Gastrocnemius medialis (tissue), 4 donors: ENCODE measurements around the gene EPN3. TPM values are rescaled to one million over a fixed set of nuclear protein-coding genes. Genes with fewer than 3 reads are reported as not detected.

Experiments used
- ATAC-seq, 2 donors: fragments of 150-250 bp; one replicate each; pipeline ENCODE4 v1.9.1; 2016
- DNase-seq, 2 donors: peaks; one replicate each; pipeline ENCODE4 v3.0.0-alpha.2; 2019
- H3K27ac ChIP-seq, 4 donors: fragments of 200-600 bp; sonication (generic); 1 replicate in 1 of 4; 2 replicates in 3 of 4; pipeline ENCODE4 v1.5.1; 2016 to 2018; ENCODE audit warnings: mild to moderate bottlenecking in 2 of 4, moderate library complexity in 1 of 4
- H3K27me3 ChIP-seq, 3 donors: fragments of 200-600 bp; sonication (generic) in 2 of 3; 1 replicate in 1 of 3; 2 replicates in 2 of 3; pipeline versions ENCODE4 v1.5.1 to v1.6.0; 2016 to 2019; ENCODE audit warnings: mild to moderate bottlenecking in 1 of 3, moderate library complexity in 1 of 3
- H3K36me3 ChIP-seq, 2 donors: fragments of 200-600 bp; sonication (generic) in 1 of 2; one replicate each; pipeline ENCODE4 v1.5.1; 2017 to 2018
- H3K4me1 ChIP-seq, 2 donors: fragments of 200-600 bp; sonication (generic) in 1 of 2; one replicate each; pipeline ENCODE4 v1.5.1; 2016 to 2017; ENCODE audit warnings: mild to moderate bottlenecking in 2 of 2
- H3K4me3 ChIP-seq, 4 donors: fragments of 200-600 bp; sonication (generic) in 3 of 4; 1 replicate in 1 of 4; 2 replicates in 3 of 4; pipeline ENCODE4 v1.5.1; 2016 to 2019; ENCODE audit warnings: mild to moderate bottlenecking in 2 of 4
- H3K9me3 ChIP-seq, 3 donors: fragments of 200-600 bp; sonication (generic) in 2 of 3; 1 replicate in 1 of 3; 2 replicates in 2 of 3; pipeline ENCODE4 v1.5.1; 2016 to 2019
- POLR2A ChIP-seq, 2 donors: fragments of 450-650 bp; IDR thresholded peaks; one replicate each; pipeline ENCODE4 v1.6.1; 2017; ENCODE audit warnings: antibody characterized with exemption in 2 of 2, mild to moderate bottlenecking in 2 of 2, moderate library complexity in 2 of 2
- in situ Hi-C, 4 donors: fragments of 200-750 bp; cut with MboI; loops; one replicate each; pipeline versions ENCODE4 v1.15.0 to v1.8.0; 2017; ENCODE audit warnings: low sequenced_read_pairs in 4 of 4
- intact Hi-C: fragments of 100-400 bp; cut with DNase I; formaldehyde crosslinking; loops from one replicate; pipeline ENCODE4 v1.15.1; 2023; ENCODE audit warnings: low total_unique reads
- total RNA-seq, 4 donors: library from RNA; depleted of rRNA; stranded (reverse); fragments of >200 nt; gene quantifications; one replicate each; pipeline versions ENCODE4 v1.1.0 to v1.2.3, GENCODE V29; 2016
- TF ChIP-seq, protein P1 (sequence below), 5 experiments: fragments of 450-650 bp in 3 of 5; fragments of 200-600 bp in 2 of 5; sonication (generic) in 2 of 5; IDR thresholded peaks in 4 of 5; conservative IDR thresholded peaks in 1 of 5; 1 replicate in 4 of 5; 2 replicates in 1 of 5; pipeline ENCODE4 v1.5.1; 2016 to 2019; ENCODE audit warnings: antibody characterized with exemption in 5 of 5, mild to moderate bottlenecking in 3 of 5, moderate library complexity in 3 of 5

The EPN3 gene
- total RNA-seq, 4 donors from 2014 or later = not detected

DNA sequence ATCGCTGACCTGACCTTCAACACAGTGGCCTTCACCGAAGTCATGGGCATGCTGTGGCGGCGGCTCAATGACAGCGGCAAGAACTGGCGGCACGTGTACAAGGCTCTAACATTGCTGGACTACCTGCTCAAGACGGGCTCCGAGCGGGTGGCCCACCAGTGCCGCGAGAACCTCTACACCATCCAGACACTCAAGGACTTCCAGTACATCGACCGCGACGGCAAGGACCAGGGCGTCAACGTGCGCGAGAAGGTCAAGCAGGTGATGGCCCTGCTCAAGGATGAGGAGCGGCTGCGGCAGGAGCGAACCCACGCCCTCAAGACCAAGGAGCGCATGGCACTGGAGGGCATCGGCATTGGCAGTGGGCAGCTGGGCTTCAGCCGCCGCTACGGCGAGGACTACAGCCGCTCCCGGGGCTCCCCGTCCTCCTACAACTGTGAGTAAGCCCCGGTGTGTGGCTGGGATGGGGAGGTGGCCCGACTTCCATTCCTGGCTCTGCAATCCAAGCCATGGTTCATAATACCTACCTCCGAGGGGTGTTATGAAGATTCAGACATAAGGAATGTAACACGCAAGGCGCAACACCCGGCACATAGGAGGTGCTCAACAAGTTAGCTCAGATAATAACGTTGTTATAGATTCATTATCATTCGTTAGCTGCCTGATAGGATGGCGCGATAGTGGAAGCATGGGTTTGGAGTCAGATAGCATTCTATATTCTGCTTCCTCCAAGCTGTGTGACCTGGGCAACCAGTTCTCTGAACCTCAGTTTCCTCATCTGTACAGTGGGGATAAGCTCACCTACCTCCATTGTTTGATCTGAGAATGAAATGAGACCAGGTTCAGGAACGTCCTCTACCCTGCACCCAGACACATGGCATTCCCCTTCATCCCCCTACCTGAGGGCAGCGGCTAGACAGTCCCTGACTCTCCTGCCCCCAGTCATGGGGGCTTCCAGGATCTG, 4.4 kb downstream of the EPN3 start:
- Histone ChIP-seq H3K27me3 (peaks cover 9 to 14% (median 10%) of the 10 kb centered on the region in 3 donors), H3K36me3 (no peaks in the 10 kb centered on the region), H3K4me1 (peaks cover 8 to 27% of the 10 kb centered on the region in 2 donors), H3K27ac (no peak overlapping the region), H3K9me3 (no peaks in the 10 kb centered on the region), H3K4me3 (no peak overlapping the region)
- in situ Hi-C loops = loop anchor here in 2 of 4 donors (25.0 kb wide), 2 partner anchors 100 to 300 kb away; partner anchors contain the start of genes ABCC3 (in 1 of the 2) and WFIKKN2 (in 1 of the 2)
- TF ChIP-seq POLR2A (IDR thresholded peaks at IDR 0.05) = no peak
- TF ChIP-seq, protein P1, sequence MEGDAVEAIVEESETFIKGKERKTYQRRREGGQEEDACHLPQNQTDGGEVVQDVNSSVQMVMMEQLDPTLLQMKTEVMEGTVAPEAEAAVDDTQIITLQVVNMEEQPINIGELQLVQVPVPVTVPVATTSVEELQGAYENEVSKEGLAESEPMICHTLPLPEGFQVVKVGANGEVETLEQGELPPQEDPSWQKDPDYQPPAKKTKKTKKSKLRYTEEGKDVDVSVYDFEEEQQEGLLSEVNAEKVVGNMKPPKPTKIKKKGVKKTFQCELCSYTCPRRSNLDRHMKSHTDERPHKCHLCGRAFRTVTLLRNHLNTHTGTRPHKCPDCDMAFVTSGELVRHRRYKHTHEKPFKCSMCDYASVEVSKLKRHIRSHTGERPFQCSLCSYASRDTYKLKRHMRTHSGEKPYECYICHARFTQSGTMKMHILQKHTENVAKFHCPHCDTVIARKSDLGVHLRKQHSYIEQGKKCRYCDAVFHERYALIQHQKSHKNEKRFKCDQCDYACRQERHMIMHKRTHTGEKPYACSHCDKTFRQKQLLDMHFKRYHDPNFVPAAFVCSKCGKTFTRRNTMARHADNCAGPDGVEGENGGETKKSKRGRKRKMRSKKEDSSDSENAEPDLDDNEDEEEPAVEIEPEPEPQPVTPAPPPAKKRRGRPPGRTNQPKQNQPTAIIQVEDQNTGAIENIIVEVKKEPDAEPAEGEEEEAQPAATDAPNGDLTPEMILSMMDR (IDR thresholded peaks at IDR 0.05 in 4 of 5, conservative IDR thresholded peaks at IDR 0.05 in 1 of 5) = no peak
- intact Hi-C loops = no loop called here
- ATAC-seq = no peak
- DNase-seq = no peak

DNA sequence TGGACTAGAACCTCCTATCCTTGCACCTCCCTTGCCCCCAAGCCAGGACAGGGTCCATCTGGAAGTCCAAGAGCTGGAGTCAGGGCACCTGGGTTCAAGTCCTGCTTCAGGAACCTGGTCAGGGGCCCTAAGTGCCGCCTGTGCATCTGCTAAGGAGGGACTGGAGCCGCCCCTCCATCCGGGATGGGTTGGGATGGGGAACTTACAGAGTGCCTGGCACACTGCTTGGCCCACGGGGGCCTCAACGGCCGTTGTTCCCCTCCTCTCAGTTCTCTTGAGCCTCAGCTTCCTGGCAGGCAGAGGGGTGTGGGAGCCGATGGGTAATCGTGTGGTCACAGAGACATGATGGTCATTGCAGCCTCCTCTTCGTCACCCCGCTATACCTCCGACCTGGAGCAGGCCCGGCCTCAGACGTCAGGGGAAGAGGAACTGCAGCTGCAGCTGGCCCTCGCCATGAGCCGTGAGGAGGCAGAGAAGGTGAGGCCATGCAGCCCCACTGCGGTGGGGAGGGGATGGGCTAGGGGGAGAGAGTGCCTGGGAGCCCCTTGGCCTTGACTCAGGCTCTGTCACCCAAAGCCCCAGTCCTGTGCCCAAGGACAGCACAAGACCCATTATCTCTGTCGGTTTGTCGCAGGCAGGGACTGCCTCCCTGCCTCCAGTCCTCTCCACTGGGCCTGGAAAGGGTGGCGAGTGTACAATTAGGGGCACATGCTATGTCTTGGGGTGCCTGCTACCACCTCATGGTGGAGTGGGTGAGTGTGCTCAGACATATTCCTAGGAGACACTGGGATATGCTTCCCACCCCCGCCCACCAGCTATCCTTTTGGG, 5.4 kb downstream of the EPN3 start:
- in situ Hi-C loops = loop anchor here in 2 of 4 donors (25.0 kb wide), 2 partner anchors 99 to 299 kb away; partner anchors contain the start of genes ABCC3 (in 1 of the 2) and WFIKKN2 (in 1 of the 2)
- ATAC-seq = no peak
- no peak for DNase-seq
- intact Hi-C loops = no loop called here
- H3K4me1 ChIP-seq = peaks cover 14 to 26% of the 10 kb centered on the region in 2 donors
- TF ChIP-seq, protein P1 (IDR thresholded peaks at IDR 0.05 in 4 of 5, conservative IDR thresholded peaks at IDR 0.05 in 1 of 5) = no peak
- no peak for TF ChIP-seq POLR2A (IDR thresholded peaks at IDR 0.05)
- H3K27me3 ChIP-seq = peaks cover 0 to 5% (median under 1%) of the 10 kb centered on the region in 3 donors
- H3K27ac ChIP-seq = no peak overlapping the region
- H3K4me3 ChIP-seq = no peak overlapping the region
- no peaks in the 10 kb centered on the region for H3K36me3 ChIP-seq
- H3K9me3 ChIP-seq = no peaks in the 10 kb centered on the region

DNA sequence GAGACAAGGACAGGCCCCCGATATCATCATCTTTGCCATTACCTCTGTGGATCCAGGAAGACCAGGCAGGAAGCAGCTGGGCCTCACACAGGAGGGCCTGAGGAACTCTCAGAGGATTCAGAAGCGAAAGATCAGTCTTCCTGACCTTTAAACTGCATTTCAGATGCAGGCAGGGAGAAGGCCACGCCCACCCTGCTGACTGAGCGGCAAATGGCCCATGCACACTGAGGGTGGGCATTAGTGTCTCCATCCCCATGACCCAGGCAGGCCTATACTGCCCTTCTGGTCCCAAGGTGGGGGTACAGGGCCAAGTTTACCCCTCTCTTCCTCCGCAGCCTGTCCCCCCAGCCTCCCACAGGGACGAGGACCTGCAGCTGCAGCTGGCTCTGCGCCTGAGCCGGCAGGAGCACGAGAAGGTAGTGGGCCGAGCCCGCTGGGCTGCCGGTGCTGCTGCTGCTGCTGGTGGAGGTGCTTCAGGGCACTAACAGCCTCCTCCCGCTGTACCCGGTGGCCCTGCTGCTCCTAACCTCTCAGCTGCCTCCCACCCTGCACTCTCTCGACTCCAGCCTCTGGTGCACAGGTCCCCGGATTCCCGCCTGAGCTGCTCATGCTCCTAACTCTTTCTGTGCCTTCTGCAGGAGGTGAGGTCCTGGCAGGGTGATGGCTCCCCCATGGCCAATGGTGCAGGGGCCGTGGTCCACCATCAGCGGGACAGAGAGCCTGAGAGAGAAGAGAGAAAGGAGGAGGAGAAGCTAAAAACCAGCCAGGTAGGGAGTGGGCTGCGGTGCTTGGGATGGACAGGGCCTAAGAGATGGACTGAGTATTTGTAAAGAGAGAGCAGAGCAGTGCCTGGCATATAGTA, 6.2 kb downstream of the EPN3 start:
- H3K4me1 ChIP-seq = peaks cover 12 to 20% of the 10 kb centered on the region in 2 donors
- H3K27ac ChIP-seq = no peak overlapping the region
- intact Hi-C loops (no loop called here), in situ Hi-C loops (loop anchor here in 2 of 4 donors (25.0 kb wide), 2 partner anchors 99 to 299 kb away; partner anchors contain the start of genes ABCC3 (in 1 of the 2) and WFIKKN2 (in 1 of the 2))
- no peaks in the 10 kb centered on the region for H3K27me3 ChIP-seq
- no peaks in the 10 kb centered on the region for H3K36me3 ChIP-seq
- ATAC-seq (no peak), DNase-seq (no peak)
- TF ChIP-seq POLR2A (IDR thresholded peaks at IDR 0.05) = no peak
- TF ChIP-seq, protein P1 (IDR thresholded peaks at IDR 0.05 in 4 of 5, conservative IDR thresholded peaks at IDR 0.05 in 1 of 5) = no peak
- H3K4me3 ChIP-seq = no peak overlapping the region
- no peaks in the 10 kb centered on the region for H3K9me3 ChIP-seq
